ENCODE measurements around the gene NOL12.

- no peak for TF ChIP-seq ZFP30 (CRISPR knock-in tag; IDR thresholded peaks at IDR 0.05)
- TF ChIP-seq RARB (CRISPR knock-in tag; IDR thresholded peaks at IDR 0.05), result no peak
- TF ChIP-seq OSR1 (CRISPR knock-in tag; IDR thresholded peaks at IDR 0.05), result no peak
- TF ChIP-seq ZNF70 (CRISPR knock-in tag; IDR thresholded peaks at IDR 0.05), result no peak
- TF ChIP-seq, protein P1, sequence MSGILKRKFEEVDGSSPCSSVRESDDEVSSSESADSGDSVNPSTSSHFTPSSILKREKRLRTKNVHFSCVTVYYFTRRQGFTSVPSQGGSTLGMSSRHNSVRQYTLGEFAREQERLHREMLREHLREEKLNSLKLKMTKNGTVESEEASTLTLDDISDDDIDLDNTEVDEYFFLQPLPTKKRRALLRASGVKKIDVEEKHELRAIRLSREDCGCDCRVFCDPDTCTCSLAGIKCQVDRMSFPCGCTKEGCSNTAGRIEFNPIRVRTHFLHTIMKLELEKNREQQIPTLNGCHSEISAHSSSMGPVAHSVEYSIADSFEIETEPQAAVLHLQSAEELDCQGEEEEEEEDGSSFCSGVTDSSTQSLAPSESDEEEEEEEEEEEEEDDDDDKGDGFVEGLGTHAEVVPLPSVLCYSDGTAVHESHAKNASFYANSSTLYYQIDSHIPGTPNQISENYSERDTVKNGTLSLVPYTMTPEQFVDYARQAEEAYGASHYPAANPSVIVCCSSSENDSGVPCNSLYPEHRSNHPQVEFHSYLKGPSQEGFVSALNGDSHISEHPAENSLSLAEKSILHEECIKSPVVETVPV (CRISPR knock-in tag; IDR thresholded peaks at IDR 0.05), result no peak
- TF ChIP-seq ARNTL (CRISPR knock-in tag; IDR thresholded peaks at IDR 0.05; ENCODE audit: borderline replicate concordance, low read depth), result no peak
- no peak for TF ChIP-seq GLIS3 (CRISPR knock-in tag; IDR thresholded peaks at IDR 0.05)
- no peak for TF ChIP-seq ZFP3 (CRISPR knock-in tag; IDR thresholded peaks at IDR 0.05)
- no peak for TF ChIP-seq CREB5 (CRISPR knock-in tag; IDR thresholded peaks at IDR 0.05; ENCODE audit: low read depth)
- no peak for TF ChIP-seq PPARA (CRISPR knock-in tag; IDR thresholded peaks at IDR 0.05; ENCODE audit: borderline replicate concordance)
- TF ChIP-seq, protein P2, sequence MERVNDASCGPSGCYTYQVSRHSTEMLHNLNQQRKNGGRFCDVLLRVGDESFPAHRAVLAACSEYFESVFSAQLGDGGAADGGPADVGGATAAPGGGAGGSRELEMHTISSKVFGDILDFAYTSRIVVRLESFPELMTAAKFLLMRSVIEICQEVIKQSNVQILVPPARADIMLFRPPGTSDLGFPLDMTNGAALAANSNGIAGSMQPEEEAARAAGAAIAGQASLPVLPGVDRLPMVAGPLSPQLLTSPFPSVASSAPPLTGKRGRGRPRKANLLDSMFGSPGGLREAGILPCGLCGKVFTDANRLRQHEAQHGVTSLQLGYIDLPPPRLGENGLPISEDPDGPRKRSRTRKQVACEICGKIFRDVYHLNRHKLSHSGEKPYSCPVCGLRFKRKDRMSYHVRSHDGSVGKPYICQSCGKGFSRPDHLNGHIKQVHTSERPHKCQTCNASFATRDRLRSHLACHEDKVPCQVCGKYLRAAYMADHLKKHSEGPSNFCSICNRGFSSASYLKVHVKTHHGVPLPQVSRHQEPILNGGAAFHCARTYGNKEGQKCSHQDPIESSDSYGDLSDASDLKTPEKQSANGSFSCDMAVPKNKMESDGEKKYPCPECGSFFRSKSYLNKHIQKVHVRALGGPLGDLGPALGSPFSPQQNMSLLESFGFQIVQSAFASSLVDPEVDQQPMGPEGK (CRISPR knock-in tag; IDR thresholded peaks at IDR 0.05; ENCODE audit: borderline replicate concordance), result no peak
These were observed 10.0 kb upstream of the NOL12 start for GRCh38 chr22:37675930-37676735.

Measured in SK-N-SH treated with all-trans-retinoic acid at 6 μM for 48 hours (cell line).